Type B pancreatic cell (in vitro differentiated cells): ENCODE measurements around the gene CTRB1. TPM values are rescaled to one million over a fixed set of nuclear protein-coding genes. Genes with fewer than 3 reads are reported as not detected.
"Not testable (repeated sequence)": the region's sequence is repeated elsewhere in the genome, so short reads cannot be mapped to it uniquely, and the experiment has no call there.

Experiments
- DNase-seq: peaks from one replicate; pipeline ENCODE4 v3.0.0; 2021; ENCODE audit warnings: mixed read lengths; ENCODE audit not compliant: unreplicated experiment; ENCODE audit errors: extremely low spot score
- H3K27ac Mint-ChIP-seq: 2 replicates; pipeline ENCODE4 v1.8.0; 2021; ENCODE audit warnings: mild to moderate bottlenecking, mixed read lengths
- H3K27me3 Mint-ChIP-seq: 2 replicates; pipeline ENCODE4 v1.8.0; 2021; ENCODE audit warnings: mixed read lengths
- H3K36me3 Mint-ChIP-seq: 2 replicates; pipeline ENCODE4 v1.8.0; 2021; ENCODE audit warnings: mixed read lengths
- H3K4me1 Mint-ChIP-seq: one replicate; pipeline ENCODE4 v1.8.0; 2021; ENCODE audit warnings: mixed read lengths; ENCODE audit not compliant: unreplicated experiment
- H3K4me3 Mint-ChIP-seq: 2 replicates; pipeline ENCODE4 v1.8.0; 2021; ENCODE audit warnings: mild to moderate bottlenecking, mixed read lengths
- H3K9me3 Mint-ChIP-seq: 2 replicates; pipeline ENCODE4 v1.8.0; 2021; ENCODE audit warnings: mixed read lengths
- total RNA-seq: library from RNA; stranded (reverse); gene quantifications from 2 replicates; pipeline ENCODE4 v1.2.1, GENCODE V29; 2021; ENCODE audit warnings: low replicate concordance
- TF ChIP-seq, protein P1 (sequence below): fragments of 200-600 bp; sonication (generic); conservative IDR thresholded peaks from 2 replicates; pipeline ENCODE4 v1.5.0; 2021; ENCODE audit warnings: antibody characterized with exemption, mild to moderate bottlenecking

CTRB1 gene
- total RNA-seq, 1 donor from 2014 or later, result not detected

DNA sequence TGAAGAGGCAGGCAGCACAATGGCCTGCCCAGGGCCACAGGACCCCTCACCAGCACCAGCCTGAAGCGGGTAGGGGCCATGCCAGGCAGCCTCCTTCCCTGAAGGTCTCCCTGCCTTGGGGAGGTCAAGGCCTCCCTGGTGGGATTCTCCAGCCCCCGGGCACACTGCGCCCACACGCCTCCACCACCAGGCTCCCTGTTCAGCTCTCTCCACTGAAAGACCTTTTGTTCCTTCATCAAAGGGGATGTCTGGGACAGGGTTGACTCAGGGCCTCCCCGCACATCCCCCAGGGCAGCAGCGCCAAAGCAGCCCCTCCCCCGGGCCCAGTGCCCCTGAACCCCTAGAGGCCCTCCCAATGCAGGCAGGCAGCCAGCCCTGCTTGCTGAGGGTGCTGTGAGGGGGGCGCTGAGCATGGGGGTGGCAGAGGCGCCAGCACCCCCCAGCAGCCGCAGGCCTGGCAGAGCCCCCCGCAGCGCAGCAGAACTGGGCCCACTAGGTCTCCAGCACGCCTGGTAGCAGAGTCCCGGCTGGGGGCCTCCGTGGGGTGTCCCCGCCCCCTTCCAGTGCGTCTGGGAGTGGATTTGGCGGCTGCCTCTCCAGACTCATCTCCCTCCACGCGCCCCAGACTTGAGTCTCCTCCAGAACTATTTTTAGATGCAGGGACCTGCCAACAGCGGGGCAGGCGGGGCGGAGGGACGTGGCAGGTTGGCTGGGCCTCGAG lies 19.5 kb downstream of the CTRB1 start:
- Mint-ChIP-seq H3K4me3 (no peak overlapping the region), H3K4me1 (peaks cover 19% of the 10 kb centered on the region), H3K9me3 (no peaks in the 10 kb centered on the region), H3K27me3 (no peaks in the 10 kb centered on the region), H3K36me3 (peaks cover 12% of the 10 kb centered on the region), H3K27ac (no peak overlapping the region)
- TF ChIP-seq, protein P1, sequence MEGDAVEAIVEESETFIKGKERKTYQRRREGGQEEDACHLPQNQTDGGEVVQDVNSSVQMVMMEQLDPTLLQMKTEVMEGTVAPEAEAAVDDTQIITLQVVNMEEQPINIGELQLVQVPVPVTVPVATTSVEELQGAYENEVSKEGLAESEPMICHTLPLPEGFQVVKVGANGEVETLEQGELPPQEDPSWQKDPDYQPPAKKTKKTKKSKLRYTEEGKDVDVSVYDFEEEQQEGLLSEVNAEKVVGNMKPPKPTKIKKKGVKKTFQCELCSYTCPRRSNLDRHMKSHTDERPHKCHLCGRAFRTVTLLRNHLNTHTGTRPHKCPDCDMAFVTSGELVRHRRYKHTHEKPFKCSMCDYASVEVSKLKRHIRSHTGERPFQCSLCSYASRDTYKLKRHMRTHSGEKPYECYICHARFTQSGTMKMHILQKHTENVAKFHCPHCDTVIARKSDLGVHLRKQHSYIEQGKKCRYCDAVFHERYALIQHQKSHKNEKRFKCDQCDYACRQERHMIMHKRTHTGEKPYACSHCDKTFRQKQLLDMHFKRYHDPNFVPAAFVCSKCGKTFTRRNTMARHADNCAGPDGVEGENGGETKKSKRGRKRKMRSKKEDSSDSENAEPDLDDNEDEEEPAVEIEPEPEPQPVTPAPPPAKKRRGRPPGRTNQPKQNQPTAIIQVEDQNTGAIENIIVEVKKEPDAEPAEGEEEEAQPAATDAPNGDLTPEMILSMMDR, result no peak
- no peak for DNase-seq

DNA sequence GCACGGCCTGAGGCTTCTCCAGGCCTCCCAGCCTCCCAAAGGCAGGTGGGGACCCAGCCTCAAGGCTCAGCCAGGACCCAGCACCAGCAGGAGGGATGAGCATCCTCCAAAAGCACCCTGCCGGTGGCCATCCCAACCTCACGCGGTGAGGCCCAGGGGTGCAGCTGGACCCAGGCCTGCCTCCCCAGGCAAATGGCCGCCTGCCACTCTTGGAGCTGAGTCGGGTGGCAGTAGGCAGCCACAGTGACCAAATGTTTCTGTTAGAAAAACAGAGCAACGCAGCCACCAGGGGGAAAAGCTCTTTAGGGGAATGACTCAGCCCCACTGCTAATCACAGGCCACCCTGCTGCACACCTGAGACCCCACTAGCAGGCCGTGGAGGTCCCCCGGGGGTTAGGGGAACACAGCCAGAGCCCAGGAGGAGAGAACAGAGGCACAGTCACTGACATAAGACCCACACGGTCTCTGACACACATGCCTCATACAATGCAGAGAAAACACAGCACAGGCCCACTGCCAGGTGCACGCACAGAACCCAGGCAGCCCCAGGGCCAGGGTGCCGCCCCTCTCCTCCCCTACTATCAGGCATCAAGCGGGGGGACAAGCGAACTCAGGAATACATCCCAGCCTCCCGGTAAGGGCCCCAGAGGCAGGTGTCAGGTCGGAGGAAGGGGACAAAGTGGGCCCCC lies 20.2 kb downstream of the CTRB1 start:
- Mint-ChIP-seq H3K27me3 (no peaks in the 10 kb centered on the region), H3K4me3 (no peak overlapping the region), H3K27ac (no peak overlapping the region), H3K4me1 (peaks cover 21% of the 10 kb centered on the region), H3K9me3 (no peaks in the 10 kb centered on the region), H3K36me3 (peaks cover 11% of the 10 kb centered on the region)
- no peak for DNase-seq
- TF ChIP-seq, protein P1, result peak; percentile 28

DNA sequence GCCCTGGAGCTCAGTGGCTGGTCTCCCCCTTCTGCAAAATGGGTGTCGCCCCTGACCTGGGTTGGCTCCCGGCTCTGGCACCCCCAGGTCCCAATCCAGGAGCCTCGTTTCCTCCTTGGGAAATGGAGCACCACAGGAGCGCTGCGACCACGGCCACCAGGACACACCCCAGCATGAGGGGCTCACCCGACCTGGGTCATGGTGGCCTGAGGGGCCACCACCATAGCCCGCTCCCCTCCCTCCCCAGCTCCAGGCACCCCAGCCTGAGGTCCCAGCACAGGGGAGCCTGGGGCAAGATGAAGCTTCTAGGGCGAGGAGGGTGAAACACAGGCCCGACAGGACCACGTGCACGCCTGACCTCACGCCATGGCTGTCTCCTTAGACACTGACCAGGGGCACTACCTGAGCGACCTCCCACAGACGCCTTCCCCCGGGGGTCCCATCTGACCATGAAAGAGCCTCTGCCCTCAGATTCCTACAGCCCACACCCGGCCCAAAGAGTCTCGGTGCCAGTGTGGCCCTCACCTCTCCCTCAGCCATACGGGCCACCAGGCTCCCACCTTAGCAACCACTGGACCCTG lies 20.8 kb downstream of the CTRB1 start:
- H3K4me1 Mint-ChIP-seq, result peaks cover 27% of the 10 kb centered on the region
- H3K36me3 Mint-ChIP-seq, result peaks cover 10% of the 10 kb centered on the region
- no peaks in the 10 kb centered on the region for H3K27me3 Mint-ChIP-seq
- TF ChIP-seq, protein P1, result no peak
- no peak overlapping the region for H3K4me3 Mint-ChIP-seq
- H3K27ac Mint-ChIP-seq, result no peak overlapping the region
- no peak for DNase-seq
- no peaks in the 10 kb centered on the region for H3K9me3 Mint-ChIP-seq

DNA sequence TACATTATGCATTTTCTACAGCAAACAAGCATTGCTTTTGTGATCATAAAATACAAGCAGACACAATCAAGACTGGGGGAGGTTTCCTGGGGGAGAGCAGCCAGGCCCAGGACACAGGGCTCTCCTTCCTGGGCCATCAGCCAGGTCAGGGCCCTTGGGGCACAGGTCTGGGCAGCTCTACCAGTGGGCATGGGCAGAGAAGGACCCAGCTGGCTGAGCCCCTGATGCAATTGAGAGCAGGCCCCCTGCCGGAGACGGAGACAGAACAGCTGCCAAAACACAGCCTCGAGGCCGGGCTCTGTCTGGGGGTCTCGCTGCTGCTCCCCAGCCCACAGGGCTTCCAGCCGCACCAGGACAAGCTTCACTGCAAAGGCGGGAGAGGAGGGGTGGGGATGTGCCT lies 21.8 kb downstream of the CTRB1 start:
- H3K9me3 Mint-ChIP-seq, H3K27ac Mint-ChIP-seq, DNase-seq, H3K27me3 Mint-ChIP-seq, H3K4me3 Mint-ChIP-seq: not testable (repeated sequence)
- peaks cover 10% of the 10 kb centered on the region for H3K36me3 Mint-ChIP-seq
- peaks cover 32% of the 10 kb centered on the region for H3K4me1 Mint-ChIP-seq

DNA sequence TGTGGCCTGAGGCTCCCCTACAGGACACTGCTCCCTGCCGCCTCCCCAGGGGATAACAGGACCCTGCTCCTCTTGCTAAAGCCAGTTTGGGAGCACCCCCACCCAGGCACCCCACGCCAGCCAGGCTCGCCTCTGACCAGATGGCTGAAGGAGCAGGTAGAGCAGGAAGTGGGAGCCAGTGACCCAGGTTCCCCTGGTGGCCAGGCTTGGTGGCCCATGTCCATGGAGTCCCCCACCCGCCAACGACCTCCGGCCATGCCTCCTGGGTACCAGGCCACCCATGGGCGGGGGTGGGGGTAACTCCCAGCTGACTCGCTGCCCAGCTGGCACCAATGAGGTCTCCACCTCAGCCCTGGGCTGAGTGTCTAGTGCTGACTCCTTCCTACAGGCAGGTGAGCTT lies 22.6 kb downstream of the CTRB1 start:
- Mint-ChIP-seq H3K36me3 (peaks cover 6% of the 10 kb centered on the region), H3K4me3 (no peak overlapping the region), H3K27ac (peak overlapping the region; percentile 25), H3K4me1 (peaks cover 40% of the 10 kb centered on the region), H3K9me3 (no peaks in the 10 kb centered on the region), H3K27me3 (no peaks in the 10 kb centered on the region)
- TF ChIP-seq, protein P1, result no peak
- no peak for DNase-seq

DNA sequence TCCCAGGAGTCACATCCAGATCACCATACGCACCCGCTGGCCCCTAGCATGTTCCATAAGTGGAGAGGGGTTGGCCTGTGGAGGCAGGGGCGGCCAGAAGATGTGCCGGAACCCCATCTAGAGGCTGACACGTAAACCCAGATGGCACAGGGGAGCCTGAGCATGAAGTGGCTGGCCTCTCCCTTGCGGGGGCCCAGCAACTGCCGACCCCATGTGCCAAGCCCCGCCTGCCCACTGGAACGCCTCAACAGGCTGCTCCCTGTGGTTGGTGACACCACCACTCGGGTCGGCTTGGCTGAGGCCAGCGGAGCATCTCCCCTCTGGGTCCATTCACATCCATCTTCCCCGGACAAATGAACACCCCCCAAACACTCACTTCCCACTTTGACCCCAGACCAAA lies 23.2 kb downstream of the CTRB1 start:
- TF ChIP-seq, protein P1, result no peak
- Mint-ChIP-seq H3K36me3 (peaks cover 5% of the 10 kb centered on the region), H3K27ac (no peak overlapping the region), H3K4me1 (peaks cover 46% of the 10 kb centered on the region), H3K27me3 (no peaks in the 10 kb centered on the region), H3K9me3 (no peaks in the 10 kb centered on the region), H3K4me3 (no peak overlapping the region)
- no peak for DNase-seq

DNA sequence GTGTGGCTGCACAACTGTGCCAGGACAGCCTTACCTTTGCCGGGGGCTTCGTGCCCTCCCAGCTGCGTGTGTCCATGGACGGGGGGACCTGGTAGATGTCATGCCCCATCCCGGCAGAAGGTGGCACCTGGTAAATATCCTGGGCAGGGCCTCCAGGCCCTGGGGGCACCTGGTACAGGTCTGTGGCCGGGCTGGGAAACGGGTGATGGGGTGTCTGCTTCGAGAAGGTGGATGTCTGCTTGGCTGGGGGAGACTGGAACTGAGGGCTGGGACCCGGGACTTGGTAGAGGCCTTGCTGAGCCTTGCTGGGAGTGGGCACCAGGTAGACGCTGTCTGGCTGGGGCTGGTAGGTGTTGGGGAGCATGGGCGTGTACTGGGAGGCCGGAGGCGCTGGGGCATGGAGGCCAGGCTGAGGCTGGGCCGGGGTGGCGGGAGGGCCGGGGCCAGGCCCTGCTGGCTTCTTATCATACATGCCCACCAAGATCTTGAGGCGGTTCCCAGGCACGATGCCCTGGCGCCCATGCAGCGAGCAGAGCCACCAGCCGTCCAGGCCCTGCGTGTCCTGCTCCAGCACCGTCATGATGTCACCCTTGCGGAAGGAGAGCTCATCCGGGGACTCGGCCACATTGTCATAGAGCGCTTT lies 23.8 kb downstream of the CTRB1 start:
- not testable (repeated sequence) for DNase-seq, H3K36me3 Mint-ChIP-seq, H3K4me3 Mint-ChIP-seq, H3K9me3 Mint-ChIP-seq, H3K27me3 Mint-ChIP-seq
- peaks cover 47% of the 10 kb centered on the region for H3K4me1 Mint-ChIP-seq
- H3K27ac Mint-ChIP-seq, result peak overlapping the region; percentile 72
